ENCODE data around the gene FCRLB.
"Not testable (repeated sequence)": the region's sequence is repeated elsewhere in the genome, so short reads cannot be mapped to it uniquely, and the experiment has no call there.

FCRLB gene

DNA sequence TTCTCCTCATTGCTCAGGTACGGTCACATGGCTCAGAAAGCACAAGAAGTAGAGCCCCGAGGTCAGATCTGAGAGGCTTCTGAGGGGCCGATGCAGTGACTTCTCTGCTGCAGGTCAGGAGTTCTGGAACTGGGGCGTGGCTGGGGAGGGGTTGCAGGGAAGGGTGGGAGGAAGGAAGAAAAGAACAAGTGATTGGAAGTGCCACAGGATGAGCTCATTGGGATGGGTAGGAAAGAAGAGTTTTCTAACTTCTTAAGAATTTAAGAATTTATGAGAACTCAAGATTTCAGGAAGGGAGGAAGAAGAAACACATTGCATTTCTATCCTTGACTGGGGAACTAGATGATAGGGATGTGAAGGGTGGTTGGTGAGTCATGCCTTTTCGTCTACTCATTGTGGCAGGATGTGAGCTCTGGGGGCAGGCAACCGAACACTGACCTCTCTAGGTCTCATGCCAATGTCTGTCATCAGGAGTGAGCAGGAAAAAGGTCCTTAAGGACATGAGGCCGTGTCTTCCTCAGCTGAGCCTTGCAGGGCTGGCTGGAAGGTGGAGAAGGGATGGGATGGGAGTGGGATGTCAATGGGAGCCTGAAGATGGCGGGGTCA lies 497 bp downstream of the FCRLB start:
- DNase-seq = no peak

DNA sequence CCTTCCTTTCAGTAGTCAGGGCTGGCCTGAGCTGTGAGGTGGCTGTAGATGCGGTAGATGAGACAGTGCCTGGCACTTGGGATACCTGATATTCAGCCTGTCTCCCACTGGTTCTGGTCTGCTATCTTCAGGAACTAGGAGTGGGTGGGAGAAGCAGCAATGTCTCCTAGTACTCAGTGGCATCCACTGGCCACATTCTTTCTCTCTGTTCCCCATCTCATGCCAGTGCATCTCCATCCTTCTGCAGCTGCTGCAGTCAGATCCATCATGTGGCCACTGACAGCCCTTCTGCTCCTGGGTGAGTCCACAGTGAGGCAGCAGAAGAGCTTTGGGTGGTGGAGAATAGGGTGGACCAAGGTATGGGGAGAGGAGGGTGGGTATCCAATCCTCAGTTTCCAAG lies 1.1 kb downstream of the FCRLB start:
- DNase-seq = no peak

DNA sequence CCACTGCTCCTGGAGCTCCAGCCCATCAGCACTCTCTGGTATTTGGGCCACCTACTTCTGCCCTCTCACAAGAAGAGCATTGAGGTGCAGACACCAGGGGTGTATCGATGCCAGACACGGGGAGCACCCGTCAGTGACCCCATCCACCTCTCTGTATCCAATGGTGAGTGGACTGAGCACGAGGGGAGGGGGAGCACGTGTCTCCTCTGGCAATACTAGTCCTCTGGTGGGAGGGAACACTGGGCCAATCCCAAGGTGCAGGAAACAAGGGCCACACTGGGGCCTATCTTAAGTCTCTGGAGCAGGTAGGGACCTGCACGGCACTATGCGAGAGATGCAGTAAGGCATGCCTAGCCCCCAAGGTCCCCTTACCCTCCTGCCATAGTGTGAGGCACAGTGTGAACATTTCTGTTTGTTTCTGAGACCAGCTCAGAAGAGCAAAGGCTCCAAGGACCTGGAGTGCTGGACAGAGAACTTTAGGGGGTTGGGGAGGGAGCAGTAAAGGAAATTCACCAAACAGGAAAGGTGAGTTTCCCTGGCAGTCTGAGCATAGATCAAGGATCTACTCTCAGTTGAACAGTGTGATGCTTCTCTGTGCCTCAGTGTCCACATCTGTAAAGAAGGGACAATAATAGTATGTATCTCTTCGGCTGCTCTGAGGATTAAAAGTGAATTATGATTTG lies 2.3 kb downstream of the FCRLB start:
- no peak for DNase-seq

DNA sequence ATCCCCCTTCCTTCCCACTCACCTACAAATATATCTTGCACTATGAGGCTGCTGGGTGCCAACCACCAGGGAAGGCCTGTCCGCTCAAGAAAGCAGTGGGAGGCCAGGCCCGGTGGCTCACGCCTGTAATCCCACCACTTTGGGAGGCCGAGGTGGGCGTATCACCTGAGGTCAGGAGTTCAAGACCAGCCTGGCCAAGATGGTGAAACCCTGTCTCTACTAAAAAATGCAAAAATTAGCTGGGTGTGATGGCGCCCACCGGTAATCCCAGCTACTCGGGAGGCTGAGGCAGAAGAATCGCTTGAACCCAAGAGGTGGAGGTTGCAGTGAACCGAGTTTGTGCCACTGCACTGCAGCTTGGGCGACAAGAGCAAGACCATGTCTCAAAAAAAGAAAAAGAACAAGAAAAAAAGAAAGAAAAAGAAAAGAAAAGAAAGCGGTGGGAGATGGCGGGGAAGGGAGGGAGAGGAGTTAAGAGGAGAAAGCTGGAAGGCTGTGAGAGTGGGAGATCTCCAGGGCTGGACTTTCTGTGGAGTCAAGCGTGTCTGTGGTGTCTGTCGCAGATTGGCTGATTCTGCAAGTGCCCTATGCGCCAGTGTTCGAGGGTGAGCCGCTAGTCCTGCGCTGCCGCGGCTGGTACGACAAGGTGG lies 4.0 kb downstream of the FCRLB start:
- not testable (repeated sequence) for DNase-seq

DNA sequence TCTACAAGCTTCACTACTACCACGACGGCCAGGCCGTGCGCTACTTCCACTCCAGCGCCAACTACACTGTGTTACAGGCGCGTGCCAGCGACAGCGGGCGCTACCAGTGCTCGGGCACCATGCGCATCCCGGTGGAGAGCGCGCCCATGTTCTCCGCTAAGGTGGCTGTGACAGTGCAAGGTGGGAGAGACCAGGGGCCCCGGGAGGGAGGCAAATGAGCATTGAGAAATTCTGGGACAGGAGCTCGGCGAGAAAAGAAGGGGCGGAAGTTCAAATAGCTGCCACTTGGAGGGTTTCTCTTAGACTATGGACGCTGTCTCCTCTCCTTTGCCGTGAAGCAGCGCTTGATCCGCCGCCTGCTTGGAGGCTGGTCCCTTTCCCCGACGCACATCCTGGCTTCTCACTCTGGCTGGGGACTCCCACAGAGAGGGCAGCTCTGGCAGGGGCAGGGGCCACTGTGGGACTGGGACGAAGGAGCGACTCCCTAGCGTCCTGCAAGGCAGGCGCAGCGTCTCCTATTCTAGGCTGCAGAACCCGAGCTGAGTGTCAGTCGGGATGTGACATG lies 4.6 kb downstream of the FCRLB start:
- peak; percentile 35 for DNase-seq

DNA sequence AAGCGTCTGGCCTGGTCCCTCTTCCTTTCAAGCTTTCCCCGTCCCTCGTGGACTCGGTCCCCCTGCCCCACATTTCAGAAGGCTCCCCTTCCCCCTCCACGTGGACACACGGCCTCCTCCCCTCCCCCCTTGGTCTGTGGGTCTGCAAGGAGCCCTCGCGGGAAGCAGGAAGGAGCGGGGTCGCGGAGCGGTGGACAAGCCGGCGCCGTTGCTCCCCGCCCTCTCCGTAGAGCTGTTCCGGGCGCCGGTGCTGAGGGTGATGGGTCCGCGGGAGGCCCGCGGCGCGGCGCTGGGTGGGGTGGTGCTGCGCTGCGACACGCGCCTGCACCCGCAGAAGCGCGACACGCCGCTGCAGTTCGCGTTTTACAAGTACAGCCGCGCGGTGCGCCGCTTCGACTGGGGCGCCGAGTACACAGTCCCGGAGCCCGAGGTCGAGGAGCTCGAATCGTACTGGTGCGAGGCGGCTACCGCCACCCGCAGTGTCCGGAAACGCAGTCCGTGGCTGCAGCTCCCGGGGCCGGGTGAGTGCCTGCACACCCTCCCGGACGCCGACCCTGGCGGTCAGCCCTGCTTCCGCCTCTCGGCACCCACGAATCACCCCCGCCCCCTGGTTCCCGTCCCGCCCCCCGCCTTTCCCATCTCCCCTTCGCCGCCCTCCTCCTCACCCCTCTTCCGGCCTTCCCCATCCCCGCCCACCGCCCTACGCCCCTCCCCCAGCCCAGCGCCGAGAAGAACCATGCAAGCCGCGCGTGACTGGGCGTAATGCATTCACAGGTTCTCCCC lies 5.3 kb downstream of the FCRLB start:
- peak; percentile 60 for DNase-seq

DNA sequence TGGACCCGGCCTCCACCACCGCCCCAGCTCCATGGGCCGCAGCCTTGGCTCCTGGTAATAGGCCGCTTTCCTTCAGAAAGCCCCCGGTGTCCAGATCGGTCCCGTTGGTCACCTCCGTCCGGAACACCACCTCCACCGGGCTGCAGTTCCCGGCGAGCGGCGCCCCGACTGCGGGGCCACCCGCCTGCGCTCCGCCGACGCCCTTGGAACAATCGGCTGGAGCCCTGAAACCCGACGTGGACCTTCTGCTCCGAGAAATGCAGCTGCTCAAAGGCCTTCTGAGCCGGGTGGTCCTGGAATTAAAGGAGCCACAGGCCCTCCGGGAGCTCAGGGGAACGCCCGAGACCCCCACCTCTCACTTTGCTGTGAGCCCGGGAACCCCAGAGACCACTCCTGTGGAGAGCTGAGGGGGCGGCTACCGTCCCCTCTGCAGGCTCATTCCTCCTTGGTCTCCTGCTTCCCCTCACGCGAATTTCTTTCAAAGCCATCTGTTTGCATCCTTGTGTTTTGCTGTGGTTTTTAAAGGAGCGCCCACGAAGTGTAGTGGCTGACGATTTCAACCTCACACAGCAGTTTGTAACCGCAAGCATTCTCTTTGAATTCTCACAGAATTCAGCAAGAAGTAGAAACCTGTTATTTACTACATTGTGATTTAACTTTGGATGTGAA lies 6.0 kb downstream of the FCRLB start:
- peak; percentile 19 for DNase-seq

DNA sequence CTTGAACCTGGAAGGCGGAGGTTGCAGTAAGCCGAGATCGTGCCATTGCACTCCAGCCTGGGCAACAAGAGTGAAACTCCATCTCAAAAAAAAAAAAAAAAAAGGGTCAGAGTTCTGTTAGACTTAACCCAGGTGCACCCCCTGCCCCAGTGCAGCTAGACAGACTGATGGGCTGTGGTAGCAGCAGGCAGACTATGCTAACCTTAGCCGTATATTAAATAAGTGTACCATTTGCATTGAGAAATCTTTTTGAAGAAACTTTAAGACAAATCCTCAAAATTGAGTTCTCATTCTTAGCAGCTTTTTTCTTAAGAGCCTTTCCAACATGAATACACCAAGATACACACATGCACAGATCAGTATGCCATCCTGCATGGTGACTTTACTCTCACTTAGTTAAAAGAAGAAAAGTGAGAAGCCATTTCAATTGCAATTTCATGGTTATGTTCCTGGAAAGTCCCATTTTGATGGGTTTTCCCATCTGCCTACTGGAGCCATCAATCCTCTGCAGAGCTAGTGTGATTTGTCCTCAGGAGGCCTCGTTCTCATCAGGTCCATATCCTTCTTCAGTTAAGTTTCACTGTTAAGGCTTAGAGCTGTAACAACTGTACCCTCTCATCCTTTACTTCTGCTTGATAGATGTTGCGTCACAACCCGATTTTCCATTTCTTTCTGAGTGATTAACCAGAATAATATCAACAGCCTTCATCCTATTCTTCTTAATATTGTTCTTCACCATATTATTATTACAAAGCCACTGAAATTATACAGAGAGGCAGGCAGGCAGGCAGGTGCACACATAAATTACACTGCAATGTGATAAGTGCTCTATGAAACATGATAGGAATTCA lies 7.3 kb downstream of the FCRLB start:
- no peak for DNase-seq

DNA sequence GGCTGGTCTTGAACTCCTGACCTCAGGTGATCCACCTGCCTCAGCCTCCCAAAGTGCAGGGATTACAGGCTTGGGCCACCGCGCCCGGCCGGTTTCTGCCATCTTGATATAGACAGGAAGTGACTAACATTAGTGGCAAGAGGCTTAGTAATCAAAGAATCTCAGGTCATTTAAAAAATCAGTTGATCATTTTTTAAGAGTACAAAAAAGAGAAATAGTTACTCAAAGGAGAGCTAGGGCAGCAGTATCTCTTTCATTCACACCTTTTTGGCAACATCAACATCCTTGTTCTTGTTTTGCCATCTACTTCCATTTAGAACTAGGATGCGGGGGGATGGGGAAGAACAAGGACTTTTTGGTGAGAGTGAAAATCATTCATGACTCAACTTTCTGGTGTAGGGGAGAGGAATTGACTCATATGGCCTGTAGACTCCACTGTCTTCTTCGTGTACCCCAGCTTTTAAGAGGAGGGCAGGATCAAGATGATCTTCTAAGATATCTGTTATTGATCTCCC lies 8.8 kb downstream of the FCRLB start:
- no peak for DNase-seq

DNA sequence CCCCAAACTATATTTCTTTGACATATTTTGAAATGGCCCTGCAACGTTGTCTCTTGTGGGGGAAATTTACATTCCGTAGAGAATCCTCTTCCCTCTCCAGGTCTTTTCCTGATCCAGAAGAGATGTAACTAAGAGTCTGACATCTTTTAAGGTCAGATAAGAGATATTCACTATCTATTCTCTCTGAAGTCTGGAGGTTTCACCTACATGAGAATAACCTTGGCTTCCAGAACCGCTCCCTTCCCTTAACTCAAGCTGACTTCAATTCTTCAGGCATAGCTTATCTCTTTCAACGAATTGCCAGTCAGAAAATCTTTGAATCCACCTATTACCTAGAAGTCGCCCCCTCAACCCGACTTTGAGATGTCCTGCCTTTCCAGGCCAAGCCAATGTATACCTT lies 9.9 kb downstream of the FCRLB start:
- DNase-seq = no peak

DNA sequence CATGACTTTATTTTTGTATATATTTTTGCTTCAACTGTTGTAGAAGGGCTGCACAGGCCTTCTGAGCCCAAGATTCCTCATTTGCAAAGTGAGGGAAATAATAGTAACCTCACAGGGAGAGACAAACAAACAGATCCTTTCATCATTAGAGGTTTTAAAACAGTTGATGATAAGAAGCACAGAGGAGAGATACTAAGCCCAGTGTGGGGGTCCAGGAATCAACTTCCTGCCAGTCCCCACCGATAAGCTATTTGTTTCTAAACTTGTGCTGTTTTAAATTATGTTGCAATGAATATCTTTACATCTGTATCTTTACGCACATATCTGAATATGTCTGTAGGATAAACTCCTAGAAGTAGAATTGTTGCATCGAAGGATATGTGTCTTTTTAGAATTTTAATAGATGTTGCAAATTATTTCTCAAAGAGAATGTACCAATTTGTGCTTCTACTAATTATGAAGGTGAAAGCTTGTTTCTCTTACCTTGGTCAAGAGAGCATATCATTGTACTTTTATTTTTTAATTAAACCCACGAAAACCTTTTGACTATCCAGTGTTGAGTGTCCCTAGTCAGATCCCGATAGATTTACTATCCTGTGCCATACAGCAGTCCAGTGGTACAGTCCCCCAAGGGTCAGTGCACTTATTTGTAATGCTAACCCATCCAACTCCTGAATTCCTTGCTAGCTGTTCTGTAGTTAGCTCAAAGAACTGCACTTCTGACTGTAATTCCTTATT lies 10.8 kb downstream of the FCRLB start:
- no peak for DNase-seq

DNA sequence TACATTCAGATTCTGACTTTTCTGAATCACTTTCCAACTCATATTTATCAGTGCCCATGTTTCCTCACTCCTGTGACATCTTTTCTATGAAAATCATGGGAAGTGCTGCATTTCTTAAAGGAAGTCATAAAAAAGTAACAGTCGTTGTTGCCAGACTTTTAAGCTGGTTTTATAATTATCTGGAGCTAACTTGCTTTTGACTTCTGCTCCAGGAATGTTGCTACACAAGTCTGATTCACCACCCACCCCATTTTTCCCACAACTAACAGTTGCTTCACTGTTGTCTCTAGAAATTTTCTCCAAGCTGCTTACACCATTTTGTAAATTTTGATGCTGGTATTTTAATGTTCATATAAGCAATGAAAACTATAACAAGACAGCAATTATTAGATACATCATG lies 12.2 kb downstream of the FCRLB start:
- DNase-seq = no peak

DNA sequence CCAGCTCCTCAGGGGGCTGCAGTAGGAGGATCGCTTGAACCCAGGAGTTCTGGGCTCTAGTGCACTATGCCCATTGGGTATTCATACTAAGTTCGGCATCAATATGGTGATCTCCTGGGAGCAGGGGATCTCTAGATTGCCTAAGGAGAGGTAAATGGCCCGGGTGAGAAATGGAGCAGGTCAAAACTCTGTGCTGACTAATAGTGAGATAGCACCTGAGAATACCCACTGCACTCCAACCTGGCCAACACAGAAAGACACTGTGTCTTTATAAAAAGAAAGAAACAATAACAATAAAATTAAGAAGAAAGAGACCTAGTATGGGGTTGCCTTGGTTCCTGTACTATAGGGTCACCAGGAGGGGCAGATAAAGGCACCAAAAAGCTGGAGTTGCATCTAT lies 14.5 kb downstream of the FCRLB start:
- DNase-seq = no peak

DNA sequence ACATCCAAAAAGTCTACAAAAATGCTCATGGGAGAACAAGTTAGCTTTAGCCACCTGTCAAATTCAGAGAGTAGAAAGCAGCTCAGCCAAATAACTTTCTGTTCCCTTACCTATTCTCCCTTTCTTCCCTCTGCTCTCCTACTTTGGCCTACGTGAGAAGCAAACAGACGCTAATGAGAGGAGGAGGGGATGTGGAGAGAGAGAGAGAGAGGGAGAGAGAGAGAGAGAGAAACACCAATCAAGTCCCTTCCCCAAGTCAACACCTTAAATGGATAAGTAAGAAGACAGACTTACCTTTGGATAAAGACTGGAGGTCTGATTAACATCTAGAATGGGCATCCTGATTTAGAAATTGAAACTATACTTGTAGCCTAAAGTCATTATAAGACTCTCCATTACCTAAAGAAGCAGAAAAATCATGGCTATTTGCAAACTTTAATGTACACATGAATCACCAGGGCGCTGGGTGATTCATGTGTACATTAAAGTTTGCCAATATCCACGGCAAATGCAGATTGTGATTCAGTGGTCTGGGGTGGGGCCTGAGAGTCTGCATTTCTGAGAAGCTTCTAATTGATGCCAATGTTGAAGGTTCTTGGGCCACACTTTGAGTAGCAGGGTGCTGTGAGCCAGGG lies 15.1 kb downstream of the FCRLB start:
- no peak for DNase-seq

DNA sequence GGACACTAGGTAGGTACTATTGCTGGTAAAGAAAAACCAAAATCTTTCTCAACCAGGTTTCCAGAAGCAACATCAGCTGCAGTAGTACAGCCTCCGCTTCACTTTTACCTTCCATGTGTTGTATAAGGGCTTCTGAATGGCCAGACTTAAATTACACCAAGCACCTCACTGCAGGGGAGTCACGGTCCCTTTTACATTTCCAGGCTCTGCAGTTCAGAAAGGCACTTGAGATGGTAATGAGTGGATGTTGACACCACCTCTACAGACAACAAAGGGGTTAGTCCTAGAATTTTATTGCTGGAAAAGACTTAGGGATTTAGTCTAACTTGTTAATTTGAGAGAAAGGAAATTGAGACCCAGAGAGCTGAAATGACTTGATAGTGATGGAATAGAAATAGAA lies 16.3 kb downstream of the FCRLB start:
- no peak for DNase-seq

DNA sequence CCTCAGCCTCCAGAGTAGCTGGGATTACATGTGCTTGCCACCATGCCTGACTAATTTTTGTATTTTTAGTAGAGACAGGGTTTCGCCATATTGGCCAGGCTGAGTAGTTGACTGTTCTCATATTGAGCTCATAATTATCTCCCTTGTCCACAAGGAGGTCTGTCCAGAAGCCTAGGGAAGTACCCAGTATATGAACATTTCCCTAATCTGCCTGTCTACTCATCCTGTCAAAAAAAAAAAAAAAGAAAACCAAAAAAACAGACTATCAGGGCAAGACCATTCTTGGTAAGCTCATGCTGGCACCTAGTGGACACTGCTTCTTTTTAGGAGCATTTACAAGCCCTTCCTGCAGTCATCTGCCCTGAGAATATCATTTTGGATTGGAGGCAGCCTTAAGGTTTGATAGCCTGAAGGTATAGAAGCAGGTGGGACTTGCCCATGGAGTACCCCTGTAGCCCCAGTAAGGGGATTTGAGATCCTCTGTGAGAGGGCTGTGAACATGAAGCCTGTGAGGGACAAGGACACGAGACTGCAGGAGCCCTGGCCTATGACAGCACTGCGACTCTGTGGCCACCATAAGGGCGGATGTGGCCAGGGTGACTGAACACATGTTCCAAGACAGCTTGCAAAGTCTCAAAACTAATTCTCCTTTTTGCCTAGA lies 17.4 kb downstream of the FCRLB start:
- DNase-seq = peak; percentile 51

DNA sequence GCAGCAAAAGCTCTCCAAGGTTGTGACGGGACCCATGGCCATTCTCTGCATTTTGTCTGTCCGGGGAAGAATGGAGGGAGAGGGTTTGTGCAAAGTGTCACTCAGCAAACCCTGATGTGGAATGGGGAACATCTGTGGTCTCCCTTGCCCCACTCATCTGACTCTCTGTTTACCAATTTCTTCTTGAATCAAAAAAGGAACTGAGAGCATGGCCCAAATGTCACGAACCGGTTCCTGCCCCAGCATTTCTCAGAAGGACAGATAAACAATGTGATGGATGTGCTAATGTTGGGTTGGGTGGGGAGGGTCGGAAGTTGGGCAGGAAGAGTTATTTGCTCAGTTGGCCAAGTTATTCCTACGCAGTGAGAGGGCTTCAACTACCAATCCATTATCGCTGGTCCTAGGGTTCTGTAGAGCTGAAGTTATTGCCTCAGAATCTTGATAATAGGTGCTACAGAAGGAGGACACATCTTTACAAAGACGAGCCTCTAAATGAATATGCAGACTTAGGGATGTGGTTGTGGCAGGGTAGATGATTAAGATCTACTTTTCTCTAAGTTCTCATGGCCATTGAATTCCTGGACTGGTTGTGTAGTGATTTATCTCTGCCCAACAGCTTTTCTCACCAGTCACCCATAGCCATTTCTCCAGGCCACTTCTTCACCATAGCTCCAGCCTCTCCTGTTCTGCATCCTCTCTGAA lies 18.7 kb downstream of the FCRLB start:
- no peak for DNase-seq

DNA sequence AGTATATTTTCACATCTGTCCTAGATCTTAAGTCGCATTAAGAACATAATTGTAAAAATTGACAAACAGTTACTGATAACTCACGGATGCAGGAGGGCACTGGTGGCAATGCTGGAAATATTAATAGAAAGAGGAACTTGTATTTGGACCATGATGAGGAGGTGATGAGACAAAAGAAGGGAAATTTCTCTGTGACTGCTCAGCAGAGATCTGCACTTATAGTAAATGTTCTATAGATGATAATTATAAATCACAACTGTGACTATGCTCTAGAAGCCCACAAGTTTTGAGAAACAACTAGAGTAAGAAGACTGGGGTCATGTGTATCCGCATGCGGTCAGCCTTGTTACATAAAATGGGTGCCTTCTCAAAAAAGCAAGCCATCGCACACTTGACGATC lies 19.6 kb downstream of the FCRLB start:
- DNase-seq = no peak

DNA sequence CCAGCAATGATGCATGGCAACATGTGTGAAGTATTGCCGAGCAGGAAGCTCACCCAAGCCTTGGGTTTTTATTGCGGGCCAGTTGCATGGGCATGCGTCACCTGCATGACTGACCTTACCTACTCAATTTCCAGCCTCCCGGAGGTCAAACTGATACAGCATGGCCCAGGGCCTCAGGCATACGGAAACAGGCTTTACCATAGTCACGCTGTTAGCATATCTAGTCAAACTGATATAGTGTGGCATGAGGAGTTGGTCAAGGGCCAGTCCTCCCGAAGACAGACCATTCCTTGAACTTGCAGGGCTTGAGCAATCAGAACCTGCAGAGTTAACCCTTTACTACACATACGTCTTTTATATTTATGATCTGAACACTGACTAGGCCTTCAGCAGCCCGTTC lies 21.9 kb downstream of the FCRLB start:
- no peak for DNase-seq
